ENCODE measurements around the gene PAK5.

DNA sequence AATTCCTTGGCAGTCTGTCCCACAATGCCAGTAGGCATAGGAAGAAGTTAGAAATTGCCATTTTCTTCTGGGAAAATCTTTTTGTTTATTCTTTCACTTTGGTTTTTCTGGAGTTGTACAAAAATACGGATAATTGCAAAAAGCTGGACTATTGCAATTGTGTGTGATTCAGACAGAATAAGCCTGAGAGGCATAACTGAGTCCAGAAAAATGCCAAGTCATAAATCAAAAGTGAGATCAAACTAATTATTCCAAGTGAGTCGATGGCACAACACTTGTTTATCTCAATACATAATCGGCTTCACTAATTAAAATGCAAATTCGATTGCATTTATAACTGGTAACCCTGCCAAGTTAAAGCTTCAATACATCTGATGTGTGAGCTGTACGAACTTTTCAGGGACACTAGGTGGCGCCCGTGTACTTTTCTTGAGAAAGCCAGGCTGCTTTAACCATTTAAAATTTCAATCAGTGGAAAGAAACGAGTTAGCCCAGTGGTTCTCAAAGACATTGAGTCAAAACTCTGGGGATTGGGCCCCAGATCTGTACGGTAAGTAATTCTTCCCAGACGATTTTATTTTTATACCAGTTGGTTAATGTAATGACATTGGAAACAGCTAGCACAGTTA lies 221.9 kb downstream of the PAK5 start:
- TF ChIP-seq, protein P1, sequence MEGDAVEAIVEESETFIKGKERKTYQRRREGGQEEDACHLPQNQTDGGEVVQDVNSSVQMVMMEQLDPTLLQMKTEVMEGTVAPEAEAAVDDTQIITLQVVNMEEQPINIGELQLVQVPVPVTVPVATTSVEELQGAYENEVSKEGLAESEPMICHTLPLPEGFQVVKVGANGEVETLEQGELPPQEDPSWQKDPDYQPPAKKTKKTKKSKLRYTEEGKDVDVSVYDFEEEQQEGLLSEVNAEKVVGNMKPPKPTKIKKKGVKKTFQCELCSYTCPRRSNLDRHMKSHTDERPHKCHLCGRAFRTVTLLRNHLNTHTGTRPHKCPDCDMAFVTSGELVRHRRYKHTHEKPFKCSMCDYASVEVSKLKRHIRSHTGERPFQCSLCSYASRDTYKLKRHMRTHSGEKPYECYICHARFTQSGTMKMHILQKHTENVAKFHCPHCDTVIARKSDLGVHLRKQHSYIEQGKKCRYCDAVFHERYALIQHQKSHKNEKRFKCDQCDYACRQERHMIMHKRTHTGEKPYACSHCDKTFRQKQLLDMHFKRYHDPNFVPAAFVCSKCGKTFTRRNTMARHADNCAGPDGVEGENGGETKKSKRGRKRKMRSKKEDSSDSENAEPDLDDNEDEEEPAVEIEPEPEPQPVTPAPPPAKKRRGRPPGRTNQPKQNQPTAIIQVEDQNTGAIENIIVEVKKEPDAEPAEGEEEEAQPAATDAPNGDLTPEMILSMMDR (IDR thresholded peaks at IDR 0.05): peak; percentile 49 to 84 (median 75)
- no peak for TF ChIP-seq POLR2AphosphoS5 (IDR thresholded peaks at IDR 0.05; ENCODE audit: insufficient read depth in 1 of 2, low read depth in 1 of 2)
